Esophagus muscularis mucosa (tissue), 4 donors: Measurements from ENCODE around the gene CNNM3.

Experiments
- CTCF ChIP-seq, 3 experiments: fragments of 200-600 bp in 2 of 3; fragments of 450-650 bp in 1 of 3; sonication (generic) in 2 of 3; IDR thresholded peaks; one replicate each; pipeline ENCODE4 v1.5.1; 2017 to 2019; ENCODE audit warnings: antibody characterized with exemption in 3 of 3, mild to moderate bottlenecking in 2 of 3, moderate library complexity in 1 of 3
- EP300 ChIP-seq: sonication (generic); formaldehyde crosslinking; IDR thresholded peaks from one replicate; pipeline ENCODE4 v1.6.1; 2017; ENCODE audit warnings: antibody characterized with exemption
- POLR2A ChIP-seq: fragments of 450-650 bp; IDR thresholded peaks from one replicate; pipeline ENCODE4 v1.6.1; 2017; ENCODE audit warnings: antibody characterized with exemption, moderate library complexity, mild to moderate bottlenecking, low read depth

- TF ChIP-seq CTCF (IDR thresholded peaks at IDR 0.05) (no peak), POLR2A (no peak), EP300 (no peak)
Observed at GRCh38 chr2:96828436-96828835, 12.4 kb downstream of the CNNM3 start.
